SK-N-SH (cell line): ENCODE data around the gene PPP2R3A. TPM values are rescaled to one million over a fixed set of nuclear protein-coding genes. Genes with fewer than 3 reads are reported as not detected.
"Not testable (repeated sequence)": the region's sequence is repeated elsewhere in the genome, so short reads cannot be mapped to it uniquely, and the experiment has no call there.

Experiments used
- CTCF ChIA-PET: fragments of 300-600, 350-600 bp; formaldehyde crosslinking; extraction: SDS; loops from one replicate; lab custom pipeline; 2021; lab: Yijun Ruan, JAX
- POLR2A ChIA-PET: fragments of 350-600 bp; sonication (Branson Sonifier 250); formaldehyde crosslinking; extraction: SDS; loops from one replicate; lab custom pipeline; 2020; ENCODE audit warnings: antibody characterized with exemption, inconsistent platforms; lab: Yijun Ruan, JAX
- DNase-seq: peaks from one replicate; pipeline ENCODE4 v3.0.0; 2012
- H2AFZ ChIP-seq: fragments of 200-600 bp; sonication (generic); 2 replicates; pipeline ENCODE4 v1.8.1; 2016; ENCODE audit warnings: antibody characterized with exemption, mild to moderate bottlenecking, low read depth
- H3F3A ChIP-seq: fragments of 200-600 bp; sonication (generic); replicated peaks from 2 replicates; pipeline ENCODE3; 2016; ENCODE audit warnings: antibody characterized with exemption, mild to moderate bottlenecking; ENCODE audit not compliant: insufficient read depth
- H3K27ac ChIP-seq, 2 experiments: fragments of 200-500 bp in 1 of 2; fragments of 200-600 bp in 1 of 2; sonication (Bioruptor generic) in 1 of 2; sonication (generic), shearing (Covaris generic) in 1 of 2; 2 replicates each; pipeline versions ENCODE4 v1.5.1 to v1.6.1; 2014 to 2016; ENCODE audit warnings: low read depth in 2 of 2, inconsistent platforms in 1 of 2, low read length in 1 of 2, mild to moderate bottlenecking in 1 of 2, mixed read lengths in 1 of 2
- H3K27me3 ChIP-seq: fragments of 200-600 bp; sonication (generic), shearing (Covaris generic); 2 replicates; pipeline ENCODE4 v1.6.1; 2016; ENCODE audit warnings: mixed run types; ENCODE audit not compliant: insufficient read depth
- H3K36me3 ChIP-seq, 2 experiments: fragments of 200-500 bp in 1 of 2; fragments of 200-600 bp in 1 of 2; sonication (Bioruptor generic) in 1 of 2; sonication (generic) in 1 of 2; replicated peaks in 1 of 2; 2 replicates each; pipeline versions ENCODE3 to v1.5.1; 2014 to 2016; ENCODE audit warnings: low read length in 1 of 2, mild to moderate bottlenecking in 1 of 2; ENCODE audit not compliant: insufficient read depth in 2 of 2, control insufficient read depth in 1 of 2
- H3K4me1 ChIP-seq, 2 experiments: fragments of 200-500 bp in 1 of 2; fragments of 200-600 bp in 1 of 2; sonication (Bioruptor generic) in 1 of 2; sonication (generic), shearing (Covaris generic) in 1 of 2; 2 replicates each; pipeline versions ENCODE4 v1.5.1 to v1.6.1; 2014 to 2016; ENCODE audit warnings: low read depth in 1 of 2, low read length in 1 of 2, mixed run types in 1 of 2; ENCODE audit not compliant: insufficient read depth in 2 of 2, control insufficient read depth in 1 of 2
- H3K4me2 ChIP-seq: fragments of 200-600 bp; sonication (generic), shearing (Covaris generic); 2 replicates; pipeline ENCODE4 v1.6.1; 2017; ENCODE audit warnings: mixed run types
- H3K4me3 ChIP-seq, 2 experiments: fragments of 200-500 bp in 1 of 2; fragments of 200-600 bp in 1 of 2; sonication (Bioruptor generic) in 1 of 2; sonication (generic), shearing (Covaris generic) in 1 of 2; 2 replicates each; pipeline versions ENCODE4 v1.5.1 to v1.8.1; 2014 to 2016; ENCODE audit warnings: low read depth in 2 of 2, inconsistent platforms in 1 of 2, low read length in 1 of 2, mild to moderate bottlenecking in 1 of 2, mixed read lengths in 1 of 2, moderate library complexity in 1 of 2
- H3K79me2 ChIP-seq: fragments of 200-600 bp; sonication (generic); 2 replicates; pipeline ENCODE4 v1.8.1; 2017; ENCODE audit warnings: mild to moderate bottlenecking; ENCODE audit not compliant: insufficient read depth
- H3K9ac ChIP-seq: fragments of 200-600 bp; sonication (generic); 2 replicates; pipeline ENCODE4 v1.6.1; 2017; ENCODE audit warnings: mixed run types
- H3K9me2 ChIP-seq: fragments of 200-600 bp; sonication (generic); 2 replicates; pipeline ENCODE4 v1.6.1; 2017; ENCODE audit warnings: mixed run types
- H3K9me3 ChIP-seq: fragments of 200-600 bp; sonication (generic); 2 replicates; pipeline ENCODE4 v1.6.1; 2017; ENCODE audit warnings: mixed run types, mild to moderate bottlenecking, moderate library complexity
- H4K20me1 ChIP-seq: fragments of 200-600 bp; sonication (generic); 2 replicates; pipeline ENCODE4 v1.6.1; 2017; ENCODE audit warnings: mild to moderate bottlenecking, mixed run types; ENCODE audit not compliant: insufficient read depth
- CTCF ChIP-seq: fragments of 200-600 bp; sonication (generic); IDR thresholded peaks from 2 replicates; pipeline ENCODE4 v1.6.1; 2017; ENCODE audit warnings: antibody characterized with exemption, mild to moderate bottlenecking, moderate library complexity
- EP300 ChIP-seq, 2 experiments: IDR thresholded peaks; 2 replicates each; pipeline versions ENCODE4 v1.4.0 to v1.6.1; 2012; ENCODE audit warnings: borderline replicate concordance in 1 of 2, low read depth in 1 of 2, low read length in 1 of 2
- FOSL2 ChIP-seq: IDR thresholded peaks from 2 replicates; pipeline ENCODE4 v1.4.0; 2012; ENCODE audit warnings: low read depth, mild to moderate bottlenecking, moderate library complexity, borderline replicate concordance
- GATA2 ChIP-seq: sonication (generic); formaldehyde crosslinking; IDR thresholded peaks from 2 replicates; pipeline ENCODE4 v1.5.0; 2020; ENCODE audit warnings: mild to moderate bottlenecking, missing genetic modification reagents
- MEF2A ChIP-seq: IDR thresholded peaks from 2 replicates; pipeline ENCODE4 v1.4.0; 2012; ENCODE audit warnings: low read depth, borderline replicate concordance
- POLR2AphosphoS5 ChIP-seq: IDR thresholded peaks from 2 replicates; pipeline ENCODE4 v1.6.1; 2012; ENCODE audit warnings: low read depth, low read length
- SMC3 ChIP-seq: IDR thresholded peaks from 2 replicates; pipeline ENCODE4 v1.6.1; 2012; ENCODE audit warnings: low read depth, low read length, improper control_type of control experiment
- TEAD4 ChIP-seq: IDR thresholded peaks from 2 replicates; pipeline ENCODE4 v1.4.0; 2012; ENCODE audit warnings: mild to moderate bottlenecking, borderline replicate concordance; ENCODE audit not compliant: insufficient read depth
- WGBS: methylation state at CpG from one replicate; pipeline ENCODE4 v1.1.6; 2017; ENCODE audit warnings: low lambda C conversion rate; 5-methylcytosine and 5-hydroxymethylcytosine counted together
- polyA plus RNA-seq, 3 experiments: library from polyadenylated mRNA; depleted of rRNA; stranded (reverse); fragments of >200 nt; gene quantifications; 2 replicates each; pipeline ENCODE4 v1.2.3, GENCODE V29; 2012
- TF ChIP-seq, protein P1 (sequence below): IDR thresholded peaks from 2 replicates; pipeline ENCODE4 v1.4.0; 2012; ENCODE audit warnings: low read depth, borderline replicate concordance
- TF ChIP-seq, protein P2 (sequence below): IDR thresholded peaks from 2 replicates; pipeline ENCODE4 v1.4.0; 2012; ENCODE audit warnings: low read depth, borderline replicate concordance
- TF ChIP-seq, protein P3 (sequence below): IDR thresholded peaks from 2 replicates; pipeline ENCODE4; 2012

Gene PPP2R3A
- polyA plus RNA-seq, 1 of the 3 experiments (the other 2 are of a cell fraction): 3.9 TPM

- H3K27ac ChIP-seq: no peak overlapping the region
- 98% methylated on average over 7 of the region's 7 CpGs for WGBS
- H3K9me3 ChIP-seq: no peaks in the 10 kb centered on the region
Observed at GRCh38 chr3:136162322-136162721, 196.8 kb downstream of the PPP2R3A start.

GRCh38 chr3:136163607-136164006 lies 198.1 kb downstream of the PPP2R3A start:
- H3F3A ChIP-seq, H3K36me3 ChIP-seq, H3K4me3 ChIP-seq, H3K9me2 ChIP-seq, H3K27ac ChIP-seq, H3K27me3 ChIP-seq, DNase-seq, H3K9ac ChIP-seq, H3K4me2 ChIP-seq, CTCF ChIA-PET, H3K9me3 ChIP-seq, H2AFZ ChIP-seq: not testable (repeated sequence)
- Histone ChIP-seq H4K20me1 (peaks cover 96% of the 10 kb centered on the region), H3K4me1 (peaks cover 0 to 25% of the 10 kb centered on the region in 2 experiments; a peak in 2 of 4 replicates), H3K79me2 (peaks cover 99% of the 10 kb centered on the region)
- POLR2A ChIA-PET: interaction anchor here (0.6 to 0.7 kb wide), 2 partner anchors 9 to 15 kb away, joined by 3 read pairs; no protein-coding TSS in a partner anchor

More at GRCh38 chr3:136162322-136162721, 196.8 kb downstream of the PPP2R3A start:
- CTCF ChIA-PET: interaction anchor here (1.2 kb wide), 1 partner anchor 25 kb away, joined by 3 read pairs; no protein-coding TSS in a partner anchor
- Histone ChIP-seq H3K9me2 (no peaks in the 10 kb centered on the region), H3F3A (peaks cover 5% of the 10 kb centered on the region), H2AFZ (no peak overlapping the region), H3K4me2 (no peak overlapping the region), H3K79me2 (peaks cover 99% of the 10 kb centered on the region), H3K4me1 (peaks cover 0 to 25% of the 10 kb centered on the region in 2 experiments; a peak in 2 of 4 replicates), H3K36me3 (peaks cover 0 to 6% of the 10 kb centered on the region in 2 experiments), H4K20me1 (peaks cover 96% of the 10 kb centered on the region), H3K4me3 (no peak overlapping the region), H3K27me3 (no peaks in the 10 kb centered on the region), H3K9ac (no peak overlapping the region)
- TF ChIP-seq CTCF: no peak
- no peak for TF ChIP-seq POLR2AphosphoS5
- TF ChIP-seq TEAD4: no peak
- no peak for TF ChIP-seq MEF2A
- no peak for TF ChIP-seq SMC3
- no peak for TF ChIP-seq EP300 (IDR thresholded peaks at IDR 0.05; ENCODE audit: borderline replicate concordance in 1 of 2, low read depth in 1 of 2, low read length in 1 of 2)
- no peak for TF ChIP-seq GATA2 (CRISPR knock-in tag)
- TF ChIP-seq, protein P1, sequence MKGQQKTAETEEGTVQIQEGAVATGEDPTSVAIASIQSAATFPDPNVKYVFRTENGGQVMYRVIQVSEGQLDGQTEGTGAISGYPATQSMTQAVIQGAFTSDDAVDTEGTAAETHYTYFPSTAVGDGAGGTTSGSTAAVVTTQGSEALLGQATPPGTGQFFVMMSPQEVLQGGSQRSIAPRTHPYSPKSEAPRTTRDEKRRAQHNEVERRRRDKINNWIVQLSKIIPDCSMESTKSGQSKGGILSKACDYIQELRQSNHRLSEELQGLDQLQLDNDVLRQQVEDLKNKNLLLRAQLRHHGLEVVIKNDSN: no peak
- TF ChIP-seq, protein P2, sequence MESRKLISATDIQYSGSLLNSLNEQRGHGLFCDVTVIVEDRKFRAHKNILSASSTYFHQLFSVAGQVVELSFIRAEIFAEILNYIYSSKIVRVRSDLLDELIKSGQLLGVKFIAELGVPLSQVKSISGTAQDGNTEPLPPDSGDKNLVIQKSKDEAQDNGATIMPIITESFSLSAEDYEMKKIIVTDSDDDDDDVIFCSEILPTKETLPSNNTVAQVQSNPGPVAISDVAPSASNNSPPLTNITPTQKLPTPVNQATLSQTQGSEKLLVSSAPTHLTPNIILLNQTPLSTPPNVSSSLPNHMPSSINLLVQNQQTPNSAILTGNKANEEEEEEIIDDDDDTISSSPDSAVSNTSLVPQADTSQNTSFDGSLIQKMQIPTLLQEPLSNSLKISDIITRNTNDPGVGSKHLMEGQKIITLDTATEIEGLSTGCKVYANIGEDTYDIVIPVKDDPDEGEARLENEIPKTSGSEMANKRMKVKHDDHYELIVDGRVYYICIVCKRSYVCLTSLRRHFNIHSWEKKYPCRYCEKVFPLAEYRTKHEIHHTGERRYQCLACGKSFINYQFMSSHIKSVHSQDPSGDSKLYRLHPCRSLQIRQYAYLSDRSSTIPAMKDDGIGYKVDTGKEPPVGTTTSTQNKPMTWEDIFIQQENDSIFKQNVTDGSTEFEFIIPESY: no peak
- TF ChIP-seq, protein P3, sequence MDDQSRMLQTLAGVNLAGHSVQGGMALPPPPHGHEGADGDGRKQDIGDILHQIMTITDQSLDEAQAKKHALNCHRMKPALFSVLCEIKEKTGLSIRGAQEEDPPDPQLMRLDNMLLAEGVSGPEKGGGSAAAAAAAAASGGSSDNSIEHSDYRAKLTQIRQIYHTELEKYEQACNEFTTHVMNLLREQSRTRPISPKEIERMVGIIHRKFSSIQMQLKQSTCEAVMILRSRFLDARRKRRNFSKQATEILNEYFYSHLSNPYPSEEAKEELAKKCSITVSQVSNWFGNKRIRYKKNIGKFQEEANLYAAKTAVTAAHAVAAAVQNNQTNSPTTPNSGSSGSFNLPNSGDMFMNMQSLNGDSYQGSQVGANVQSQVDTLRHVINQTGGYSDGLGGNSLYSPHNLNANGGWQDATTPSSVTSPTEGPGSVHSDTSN: no peak
- no peak for TF ChIP-seq FOSL2
- DNase-seq: no peak
- POLR2A ChIA-PET: no interaction called here
